GM18517 (cell line): Measurements from ENCODE around the gene PCCA.
"Not testable (repeated sequence)": the region's sequence is repeated elsewhere in the genome, so short reads cannot be mapped to it uniquely, and the experiment has no call there.

Source experiments
- ATAC-seq: cut with Tn5 transposase; IDR thresholded peaks from one replicate; pipeline ENCODE4 v1.9.1; 2021; ENCODE audit warnings: mild to moderate bottlenecking, moderate library complexity; ENCODE audit not compliant: unreplicated experiment

PCCA gene

DNA sequence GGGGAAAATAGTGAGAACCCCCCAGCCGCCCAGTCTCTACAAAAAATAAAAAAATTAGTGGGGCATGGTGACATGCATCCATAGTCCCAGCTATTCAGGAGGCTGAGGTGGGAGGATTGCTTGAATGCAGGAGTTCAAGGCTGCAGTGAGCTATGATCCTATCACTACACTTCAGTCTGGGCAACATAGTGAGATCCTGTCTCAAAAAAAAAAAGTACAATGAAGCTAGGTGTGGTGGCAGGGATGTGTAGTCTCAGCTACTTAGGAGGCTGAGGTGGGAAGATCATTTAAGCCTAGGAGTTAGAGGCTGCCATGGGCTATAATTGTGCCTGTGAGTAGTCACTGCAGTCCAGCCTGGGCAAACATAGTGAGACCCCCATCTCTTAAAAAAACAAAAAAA is 8.9 kb downstream of the PCCA start:
- ATAC-seq, result no peak

DNA sequence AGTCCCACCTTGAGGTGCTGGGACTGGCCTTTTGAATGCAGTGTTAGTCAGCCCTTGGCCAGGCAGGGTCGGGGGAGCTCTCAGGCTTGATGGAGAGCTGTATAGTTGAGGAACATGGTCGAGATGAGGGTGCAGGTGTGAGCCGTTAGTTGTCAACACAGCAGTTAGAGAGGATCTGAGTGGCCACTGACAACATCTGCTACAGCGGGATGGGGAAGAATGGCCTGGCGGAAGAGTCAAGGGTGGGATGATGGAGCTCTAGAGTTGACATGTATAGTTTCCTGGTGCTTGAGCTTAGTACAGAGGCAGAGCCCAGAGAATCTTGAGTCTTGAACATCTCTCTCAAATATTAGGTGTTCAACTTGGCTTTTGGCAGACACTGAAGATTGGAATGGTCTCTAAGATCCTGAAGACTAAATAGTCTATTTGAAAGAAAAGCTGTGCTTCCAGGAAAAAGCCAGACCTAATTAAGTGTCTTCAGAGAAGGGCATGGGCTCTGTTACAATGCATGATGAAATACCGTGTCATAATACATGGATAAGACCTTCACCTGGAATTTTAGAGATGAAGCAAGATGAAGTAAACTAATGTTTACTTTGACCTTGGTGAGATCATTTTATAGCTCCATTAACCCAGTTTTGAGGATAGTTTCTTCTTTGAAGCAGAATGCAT is 9.7 kb downstream of the PCCA start:
- ATAC-seq, result no peak

DNA sequence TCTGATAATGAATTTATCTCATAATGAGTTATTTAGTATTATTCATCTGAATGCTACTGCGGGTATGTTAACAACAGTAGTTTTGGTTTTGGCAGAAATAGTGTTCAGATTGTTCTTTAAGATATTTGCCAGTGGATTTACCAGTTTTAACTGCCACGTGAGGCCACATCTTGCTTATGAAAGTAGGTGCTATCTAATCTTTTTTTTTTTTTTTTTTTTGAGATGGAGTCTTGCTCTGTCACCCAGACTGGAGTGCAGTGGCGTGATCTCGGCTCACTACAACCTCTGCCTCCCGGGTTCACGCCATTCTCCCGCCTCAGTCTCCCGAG is 10.2 kb downstream of the PCCA start:
- not testable (repeated sequence) for ATAC-seq

DNA sequence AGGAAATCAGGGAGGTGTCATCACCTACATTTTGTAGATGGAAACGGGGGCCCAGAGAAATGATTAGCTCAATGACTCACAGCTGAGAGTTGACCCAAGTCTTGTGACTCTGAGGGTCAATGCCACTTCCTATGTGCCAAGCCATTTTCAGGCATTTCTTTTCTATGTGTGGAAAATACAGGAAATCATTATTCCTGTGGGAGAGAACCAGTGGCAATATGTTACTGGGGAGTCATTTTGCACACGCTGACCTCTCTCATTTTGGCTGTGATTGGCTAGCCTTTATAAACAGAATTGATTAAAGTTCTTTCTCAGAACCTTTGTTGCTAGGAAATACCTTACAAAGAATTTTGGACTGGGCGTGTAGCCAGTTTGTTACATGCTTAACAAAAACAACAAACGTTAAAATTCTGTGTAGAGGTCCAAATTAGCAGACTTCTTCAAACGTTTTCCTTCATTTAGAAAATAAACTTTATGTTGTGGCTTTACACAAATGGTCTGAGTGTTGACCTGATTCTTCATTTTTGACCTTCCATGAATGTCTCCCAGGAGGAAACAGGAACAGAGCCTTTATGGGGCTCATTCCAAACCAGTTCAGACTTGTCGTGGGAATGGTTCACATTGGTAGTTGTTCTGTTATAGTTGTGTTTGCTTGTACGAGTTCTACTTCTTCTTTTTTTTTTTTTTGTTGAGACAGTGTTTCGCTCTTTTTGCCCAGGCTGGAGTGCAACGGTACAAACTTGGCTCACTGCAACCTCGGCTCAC is 11.4 kb downstream of the PCCA start:
- ATAC-seq, result no peak

DNA sequence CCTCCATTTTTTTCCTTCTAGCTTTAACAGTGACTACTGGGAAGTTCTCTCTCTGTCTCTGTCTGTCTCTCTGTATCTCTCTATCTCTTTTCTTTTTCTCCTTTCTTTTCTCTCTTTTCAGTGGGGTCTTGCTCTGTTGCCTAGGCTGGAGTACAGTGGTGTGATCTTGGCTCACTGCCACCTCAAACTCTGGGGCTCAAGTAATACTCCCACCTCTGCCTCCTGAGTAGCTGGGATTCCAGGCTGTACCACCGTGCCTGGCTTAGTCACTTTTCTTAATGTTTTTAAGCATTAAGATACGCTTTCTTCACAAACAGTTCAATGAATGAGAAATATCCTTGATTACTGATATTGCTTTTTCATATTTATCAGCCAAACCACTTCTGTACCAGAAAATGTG is 13.1 kb downstream of the PCCA start:
- no peak for ATAC-seq

DNA sequence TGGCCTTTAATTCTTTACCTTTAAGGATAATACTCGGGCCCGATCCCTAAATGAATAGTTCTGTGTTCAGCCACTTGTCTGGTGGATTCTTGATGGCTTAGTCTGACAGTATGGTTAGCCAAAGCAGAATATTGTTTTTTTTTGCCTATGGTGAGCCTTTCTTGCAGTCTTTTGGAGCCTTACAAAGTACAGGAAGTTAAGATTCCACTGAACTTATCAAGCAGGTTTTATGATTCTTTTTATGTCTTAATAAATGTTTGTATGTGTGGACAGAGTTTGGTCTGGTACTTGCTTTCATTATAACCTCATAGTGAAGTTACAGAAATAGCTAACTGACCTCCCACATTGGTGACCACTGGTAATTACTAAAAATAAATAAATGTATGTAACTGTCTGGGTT is 17.1 kb downstream of the PCCA start:
- no peak for ATAC-seq

DNA sequence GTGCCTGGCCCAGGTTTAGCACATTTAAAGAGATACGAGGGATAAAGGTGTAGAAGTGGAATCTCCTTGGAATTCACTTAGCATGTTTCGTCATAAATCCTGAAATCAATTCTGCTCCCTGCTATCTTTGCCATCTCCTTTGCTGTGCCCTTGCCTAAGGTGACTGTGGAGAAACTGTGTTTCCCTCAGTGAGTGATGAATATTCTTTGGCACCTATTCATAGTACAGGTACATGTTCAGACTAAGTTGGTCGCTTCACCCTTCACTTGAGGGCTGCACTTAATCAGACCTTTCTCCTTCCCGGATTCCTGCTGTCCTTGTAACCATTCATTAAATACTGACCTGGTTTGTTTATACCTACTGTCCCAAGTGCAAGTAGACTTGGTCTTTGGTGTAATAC is 17.8 kb downstream of the PCCA start:
- no peak for ATAC-seq

DNA sequence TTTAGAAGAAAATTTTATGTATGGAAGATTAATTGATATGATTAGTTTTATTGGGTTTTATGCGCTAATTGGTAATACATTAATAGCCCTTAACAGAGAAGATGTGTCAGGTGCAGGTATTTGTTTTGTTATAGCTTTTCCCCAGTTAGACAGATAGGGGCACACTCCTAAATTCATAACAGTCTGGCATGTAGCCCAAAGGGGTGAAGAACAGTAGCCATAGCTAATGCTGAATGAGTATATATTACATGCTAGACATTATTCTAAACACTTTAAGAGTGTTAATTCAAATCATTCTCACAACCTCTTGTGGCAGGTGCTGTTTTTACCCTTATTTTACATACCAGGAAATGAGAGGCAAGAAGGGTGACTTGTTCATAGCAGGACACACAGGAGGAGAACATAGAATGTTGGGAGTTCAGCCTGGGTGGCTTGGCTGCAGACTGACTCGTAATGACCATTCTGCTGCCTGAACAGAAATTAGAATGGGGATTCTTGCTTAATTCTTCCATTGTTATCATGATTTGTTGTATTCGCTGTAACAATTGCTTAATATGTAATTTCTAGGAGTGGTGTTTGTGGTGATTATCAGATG is 20.1 kb downstream of the PCCA start:
- peak; percentile 48 for ATAC-seq

DNA sequence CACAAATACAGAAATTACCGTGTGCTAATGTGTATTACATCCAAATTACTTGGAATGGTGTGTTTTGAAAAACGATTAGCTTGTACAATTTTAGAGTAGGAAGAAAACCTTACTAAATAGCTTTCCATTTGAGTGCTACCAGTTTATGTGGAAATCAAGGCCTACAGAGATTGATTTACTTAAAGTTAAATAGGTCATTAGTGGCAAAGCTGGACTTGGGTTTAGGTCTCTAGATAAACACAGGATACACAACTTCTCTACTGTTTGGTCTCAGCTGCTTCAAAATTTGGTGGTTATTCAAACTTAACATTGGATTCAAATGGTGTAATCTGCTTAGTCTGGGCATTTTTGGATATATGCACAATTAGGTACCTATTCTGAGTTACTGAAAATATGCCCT is 21.4 kb downstream of the PCCA start:
- no peak for ATAC-seq

DNA sequence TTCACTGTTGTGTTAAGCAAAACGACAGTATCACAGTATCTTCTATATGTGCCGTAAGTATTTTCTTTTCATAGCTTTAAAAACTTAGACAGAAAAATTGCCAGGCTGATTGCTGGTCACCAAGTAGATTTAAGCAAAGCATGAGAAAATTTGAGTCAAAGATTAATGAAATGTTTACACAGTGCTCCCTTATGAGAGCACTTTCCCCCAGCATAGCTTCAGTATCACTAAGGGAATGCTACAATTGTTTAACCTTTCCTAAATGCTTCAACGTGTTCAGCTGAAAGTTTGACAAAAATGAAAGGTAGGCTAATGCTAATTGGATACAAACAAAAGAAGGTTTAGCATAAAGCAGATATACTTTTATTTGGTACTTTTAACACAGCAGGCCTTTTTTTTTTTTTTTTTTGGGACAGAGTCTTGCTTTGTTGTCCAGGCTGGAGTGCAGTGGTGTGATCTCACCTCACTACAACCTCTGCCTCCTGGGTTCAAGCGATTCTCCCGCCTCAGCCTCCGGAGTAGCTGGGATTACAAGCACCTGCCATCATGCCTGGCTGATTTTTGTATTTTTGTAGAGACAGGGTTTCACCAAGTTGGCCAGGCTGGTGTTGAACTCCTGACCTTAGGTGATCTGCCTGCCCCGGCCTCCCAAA is 23.4 kb downstream of the PCCA start:
- ATAC-seq, result no peak

DNA sequence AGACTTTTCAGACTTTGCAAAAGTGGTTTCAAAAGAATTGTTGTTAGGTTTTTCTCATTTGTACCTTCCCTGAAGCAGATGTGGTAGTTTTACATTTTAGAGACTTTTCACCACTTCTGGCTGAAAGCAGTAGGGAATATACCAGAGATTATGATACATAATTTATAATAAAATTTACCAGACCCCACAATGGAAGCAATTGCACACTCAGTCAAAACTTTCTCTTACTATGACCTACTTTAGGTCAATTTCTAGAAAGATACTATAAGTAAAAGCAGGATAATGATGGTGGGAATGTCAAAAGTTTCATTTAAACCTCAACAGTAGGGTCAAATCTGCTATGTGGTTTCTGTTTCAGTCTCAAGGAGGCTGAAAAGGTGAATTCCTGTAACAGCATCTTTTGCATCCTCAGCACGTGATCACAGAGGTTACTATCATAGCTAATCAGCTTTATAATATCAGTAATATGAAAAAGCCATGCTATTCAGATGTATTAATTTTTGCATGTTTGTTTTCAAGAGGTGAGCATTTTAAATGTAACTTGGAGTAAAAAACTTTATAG is 26.9 kb downstream of the PCCA start:
- no peak for ATAC-seq

DNA sequence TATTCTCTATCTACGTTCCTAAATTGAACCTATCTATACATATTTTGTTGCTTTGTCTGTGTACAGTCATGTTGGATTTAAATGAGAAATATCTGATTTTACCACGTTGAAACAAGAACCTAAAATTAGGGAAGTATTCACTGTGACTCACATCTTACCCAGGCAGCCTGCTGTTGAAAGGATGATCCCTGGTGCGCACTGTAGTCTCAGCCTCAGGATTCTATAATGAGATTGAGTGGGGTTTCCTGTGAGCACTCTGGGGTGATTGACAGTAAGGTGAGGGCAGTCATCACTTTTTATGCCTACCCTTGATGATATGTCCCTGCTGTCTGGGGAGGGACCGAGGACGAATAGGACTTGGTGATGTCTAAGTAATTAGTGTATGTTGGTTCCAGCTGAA is 35.4 kb downstream of the PCCA start:
- ATAC-seq, result no peak

DNA sequence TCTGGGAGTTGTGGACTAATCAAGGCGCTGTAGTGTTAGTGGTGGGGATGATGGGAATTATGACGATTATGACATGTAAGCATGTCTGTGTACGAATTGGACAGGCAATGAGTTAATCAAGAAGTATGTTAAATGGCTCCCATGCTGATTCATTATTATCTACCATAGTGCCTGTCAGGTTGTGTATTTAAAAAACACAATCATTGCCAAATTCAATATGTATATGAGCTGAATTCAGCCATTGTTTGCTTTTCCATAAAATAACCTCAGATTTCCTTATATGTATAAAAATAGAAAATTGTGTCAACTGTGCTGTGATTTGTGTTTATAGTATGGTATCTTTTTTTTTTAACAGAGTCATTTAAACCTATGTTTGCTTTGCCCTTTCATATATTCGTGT is 37.1 kb downstream of the PCCA start:
- ATAC-seq, result no peak

DNA sequence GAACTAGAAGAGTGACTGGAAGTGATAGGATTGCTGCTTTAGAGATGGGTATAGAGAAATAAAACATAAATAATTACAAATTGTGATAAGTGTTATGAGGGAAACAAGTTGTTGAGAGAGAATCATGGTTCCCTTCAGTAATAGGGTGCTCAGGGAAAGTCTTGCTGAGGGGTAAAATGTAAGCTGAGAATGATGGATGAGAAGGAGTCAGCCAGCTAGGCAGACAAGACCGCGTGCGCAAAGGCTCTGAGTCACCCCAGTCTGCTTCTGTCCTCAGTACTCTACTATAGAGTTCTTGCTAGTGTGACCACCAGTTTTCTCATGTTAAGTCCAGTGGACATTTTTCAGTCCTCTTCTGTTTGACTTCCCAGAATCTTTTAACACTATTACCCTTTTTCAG is 39.5 kb downstream of the PCCA start:
- ATAC-seq, result no peak

DNA sequence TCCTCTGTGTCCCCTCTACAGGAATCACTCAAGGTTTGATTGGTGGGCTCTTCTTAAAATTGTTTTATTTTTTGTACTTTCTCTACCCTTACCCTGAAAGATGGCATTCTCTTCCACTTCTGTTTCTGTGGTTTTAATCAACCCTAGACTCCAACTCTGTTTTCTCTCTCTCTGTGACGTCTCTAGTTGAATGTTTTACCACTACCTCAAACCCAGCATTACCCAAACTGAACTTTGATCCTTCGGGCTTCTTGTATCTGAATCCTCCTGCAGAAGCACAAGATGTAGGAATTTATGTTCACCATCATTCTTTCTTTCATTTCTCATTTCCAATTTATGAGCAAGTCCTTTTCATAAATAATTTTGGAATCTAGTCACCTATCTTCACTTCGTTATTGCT is 39.9 kb downstream of the PCCA start:
- no peak for ATAC-seq

DNA sequence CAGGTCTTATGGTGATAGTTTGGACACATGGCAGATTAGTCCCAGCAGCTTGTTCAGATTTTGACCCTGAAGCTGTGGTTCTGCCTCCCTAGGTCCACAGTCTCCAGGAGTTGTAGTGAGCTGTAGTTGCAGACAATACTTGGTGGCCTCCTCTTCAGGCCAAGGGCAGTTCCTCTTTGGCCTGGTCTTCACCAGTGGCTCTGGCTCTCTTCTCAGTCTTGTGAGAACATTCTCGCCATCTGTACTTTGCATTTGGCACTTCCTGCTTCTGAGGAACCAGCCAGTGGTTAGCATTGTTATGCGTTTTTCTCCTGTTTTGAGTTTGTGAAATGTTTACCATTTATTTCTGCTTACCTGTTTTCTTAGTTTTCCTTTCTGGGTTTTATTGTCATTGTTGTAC is 40.7 kb downstream of the PCCA start:
- peak; percentile 83 for ATAC-seq

DNA sequence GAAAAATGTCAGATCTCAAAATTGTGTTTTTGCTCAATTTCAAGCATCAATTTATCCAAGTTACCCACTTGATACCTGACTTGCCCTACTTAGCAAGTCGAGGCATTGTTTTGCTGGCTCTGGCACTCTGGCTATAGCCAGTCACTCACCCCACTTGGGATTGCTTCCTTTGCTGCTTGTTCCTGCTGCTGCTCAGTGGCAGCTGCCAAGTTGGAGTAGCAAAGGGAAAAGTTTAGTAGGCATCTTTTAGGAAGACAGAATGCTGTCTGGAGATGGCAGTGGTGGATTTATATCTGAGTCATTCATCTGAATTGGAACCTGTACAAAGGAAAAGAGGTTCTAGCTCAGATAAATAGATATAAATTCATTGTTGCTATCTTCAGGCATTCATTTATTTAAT is 41.2 kb downstream of the PCCA start:
- peak; percentile 11 for ATAC-seq

DNA sequence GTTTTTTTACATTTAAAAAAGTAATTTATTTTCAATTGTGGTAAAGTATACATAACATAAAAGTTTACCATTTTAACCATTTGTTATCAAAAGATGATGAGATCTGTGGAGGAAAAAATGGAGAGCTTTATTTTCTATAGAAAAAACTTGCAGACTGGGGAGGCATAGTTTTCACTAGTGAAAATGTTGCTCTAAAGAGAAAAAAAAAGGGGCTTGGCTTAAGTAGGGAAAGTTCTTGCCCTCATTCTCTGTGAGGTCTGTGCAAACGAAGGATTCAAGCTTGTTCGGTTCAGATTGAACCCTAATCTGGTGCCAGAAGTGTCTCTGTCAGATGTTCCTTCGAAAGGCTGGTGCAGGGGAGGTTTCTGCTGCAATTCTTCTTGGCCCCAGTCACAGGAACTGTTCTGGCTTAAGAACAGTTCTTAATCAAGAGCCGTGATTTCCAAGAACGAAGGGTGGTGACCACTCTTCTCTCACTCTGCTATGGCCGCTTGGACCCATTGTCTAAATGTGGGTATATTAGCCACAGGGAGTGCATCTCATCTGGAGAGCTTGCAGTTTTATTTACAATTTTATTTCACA is 42.1 kb downstream of the PCCA start:
- no peak for ATAC-seq

DNA sequence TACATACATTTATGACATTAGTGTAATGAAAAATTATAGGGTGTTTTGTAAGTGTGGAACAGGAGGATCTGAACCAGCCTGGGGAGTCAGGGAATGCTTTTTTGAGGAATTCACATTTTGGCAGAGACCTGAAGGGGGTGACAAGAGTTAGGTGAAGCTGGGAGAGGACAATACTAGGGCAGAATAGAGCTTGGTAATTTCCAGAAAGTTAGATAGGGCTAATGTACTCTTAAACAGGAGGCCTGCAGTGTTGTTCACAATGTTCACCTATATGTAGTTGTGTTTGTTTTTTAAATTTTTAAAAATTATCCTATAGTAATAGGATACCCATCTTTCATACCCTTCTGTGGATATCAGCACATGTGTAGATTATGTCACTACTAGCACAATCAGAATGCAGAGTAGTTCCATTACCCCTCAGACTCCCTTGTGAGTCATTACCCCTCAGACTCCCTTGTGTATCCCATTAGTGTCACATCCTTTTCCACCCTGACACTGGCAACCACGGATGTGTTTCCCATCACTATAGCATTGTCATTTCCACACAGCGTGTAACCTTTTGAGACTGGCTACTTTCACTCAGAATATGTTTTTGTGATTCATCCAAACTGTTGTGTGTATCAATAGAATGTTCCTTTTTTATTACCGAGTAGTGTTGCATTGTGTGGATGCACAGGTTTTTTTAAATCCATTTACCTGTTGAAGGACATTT is 43.1 kb downstream of the PCCA start:
- ATAC-seq, result no peak

DNA sequence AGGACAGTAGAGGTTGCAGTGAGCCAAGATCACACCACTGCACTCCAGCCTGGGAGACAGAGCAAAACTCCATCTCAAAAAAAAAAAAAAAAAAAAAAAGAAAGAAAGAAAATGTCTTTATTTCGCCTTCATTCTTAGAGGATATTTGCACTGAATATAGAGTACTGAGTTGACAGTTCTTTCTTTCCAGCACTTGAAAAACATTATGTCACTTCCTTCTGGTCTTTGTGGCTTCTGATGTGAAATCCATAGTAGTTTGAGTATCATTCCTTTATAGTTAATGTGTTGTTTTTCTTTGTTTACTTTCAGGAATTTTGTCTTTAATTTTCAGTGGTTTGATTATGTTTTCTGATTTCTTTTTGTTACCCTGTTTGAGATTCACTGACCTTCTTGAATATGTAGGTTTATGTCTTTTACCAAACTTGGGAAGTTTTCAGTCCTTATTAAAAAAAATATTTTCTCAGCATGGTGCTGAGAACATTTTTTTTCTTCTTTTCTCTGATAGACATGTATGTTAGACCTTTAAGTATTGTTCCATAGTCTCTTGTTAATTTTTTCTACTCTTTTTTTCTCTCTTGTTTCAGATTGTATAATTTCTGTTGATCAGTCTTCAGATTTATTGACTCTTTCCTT is 50.1 kb downstream of the PCCA start:
- ATAC-seq, result no peak
